ENCODE results near the gene TNRC18.
"Not testable (repeated sequence)": the region's sequence is repeated elsewhere in the genome, so short reads cannot be mapped to it uniquely, and the experiment has no call there.

TNRC18 gene

DNA sequence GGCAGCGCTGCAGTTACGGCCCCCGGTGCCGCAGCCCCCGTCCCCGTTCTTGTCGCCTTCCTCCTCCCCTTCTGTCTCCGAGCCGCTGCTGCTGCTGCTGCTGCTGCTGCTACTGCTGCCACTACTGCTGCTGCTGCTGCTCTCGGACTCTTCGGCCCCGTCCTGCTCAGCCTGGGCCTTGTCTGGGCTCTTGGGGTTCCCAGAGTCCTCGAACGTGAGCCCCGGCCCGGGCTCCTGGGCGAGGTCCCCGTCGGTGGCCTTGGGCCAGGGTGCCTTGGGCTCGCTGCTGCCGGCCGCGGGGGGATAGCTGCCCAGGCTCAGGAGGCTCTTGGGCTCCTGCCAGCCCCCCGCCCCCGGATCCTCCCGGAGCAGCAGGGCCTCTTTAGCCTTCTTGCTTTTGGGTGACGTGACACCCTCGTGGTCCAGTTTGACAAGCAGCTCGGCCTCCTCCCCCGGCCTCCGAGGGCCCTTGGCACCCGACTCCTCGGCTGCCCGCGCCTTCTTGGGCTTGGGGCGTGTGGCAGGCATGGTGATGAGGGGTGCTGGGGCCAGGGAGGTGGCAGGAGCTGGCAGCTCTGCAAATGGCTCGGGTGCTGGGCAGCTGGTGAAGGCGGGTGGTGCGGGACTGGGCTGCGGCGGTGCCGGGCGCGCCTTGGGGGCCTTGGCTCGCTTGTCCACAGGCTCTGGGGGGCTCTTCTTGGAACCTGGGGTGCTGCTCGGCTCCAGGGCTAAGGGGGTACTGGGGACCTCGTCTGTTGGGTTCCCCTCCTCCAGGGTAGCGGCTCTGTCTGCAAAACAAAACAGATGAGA lies 110.4 kb downstream of the TNRC18 start:
- not testable (repeated sequence) for DNase-seq

DNA sequence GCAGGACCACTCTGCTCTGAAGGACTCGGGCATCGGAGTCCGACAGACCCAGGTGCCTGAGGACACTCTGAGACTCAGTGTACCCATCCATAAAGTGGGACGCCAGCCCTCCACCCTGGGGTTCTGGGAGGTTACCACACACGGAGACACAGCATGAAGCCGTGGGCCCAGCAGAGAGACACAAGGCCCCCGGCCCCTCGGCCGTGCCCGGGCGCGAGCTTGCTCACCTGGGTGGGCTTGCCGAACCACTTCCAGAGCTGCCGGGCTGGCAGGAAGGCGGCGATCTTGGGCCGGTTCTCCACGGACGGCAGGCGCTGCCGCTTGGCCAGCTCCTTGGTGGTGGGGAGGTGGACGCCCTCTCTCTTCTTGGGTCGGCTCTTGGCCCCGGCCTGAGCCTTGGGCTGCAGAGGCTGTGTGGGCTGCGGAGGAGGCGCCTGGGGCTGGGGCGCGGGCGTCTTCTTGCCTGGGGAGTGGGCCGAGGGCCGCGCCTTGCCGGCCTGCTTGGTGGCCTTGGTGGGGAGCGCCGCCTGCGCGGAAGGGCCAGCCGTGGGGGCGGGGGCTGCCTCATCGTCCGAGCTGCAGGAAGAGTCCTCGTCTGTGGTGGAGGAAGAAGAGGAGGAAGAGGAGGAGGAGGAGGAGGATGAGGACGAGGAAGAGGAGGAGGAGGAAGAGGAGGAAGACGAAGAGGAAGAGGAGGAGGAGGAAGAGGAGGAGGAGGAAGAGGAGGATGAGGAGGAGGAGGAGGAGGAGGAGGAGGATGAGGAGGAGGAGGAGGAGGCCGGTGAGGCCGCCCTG lies 111.2 kb downstream of the TNRC18 start:
- DNase-seq = not testable (repeated sequence)

GRCh38 chr7:5310822-5311405 lies 112.7 kb downstream of the TNRC18 start:
- DNase-seq = no peak

DNA sequence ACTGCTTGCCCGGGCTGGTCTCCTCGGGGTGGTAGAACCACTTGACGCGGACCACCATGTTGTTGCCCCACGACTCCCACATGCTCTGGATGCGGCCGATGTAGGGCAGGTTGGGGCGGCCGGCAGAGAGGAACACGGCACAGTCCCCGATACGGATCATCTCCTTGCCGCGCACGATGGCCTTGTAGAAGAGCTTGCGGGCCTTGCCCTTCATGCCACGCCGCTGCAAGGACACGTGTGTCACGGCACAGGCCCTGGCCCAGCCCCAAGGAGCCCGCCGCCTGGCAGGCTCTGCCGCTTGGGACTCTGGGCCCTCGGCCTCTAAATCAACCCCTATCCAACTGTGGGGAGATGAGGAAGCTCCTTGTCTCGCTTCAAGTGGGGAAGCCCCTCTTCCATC lies 114.5 kb downstream of the TNRC18 start:
- DNase-seq = no peak

DNA sequence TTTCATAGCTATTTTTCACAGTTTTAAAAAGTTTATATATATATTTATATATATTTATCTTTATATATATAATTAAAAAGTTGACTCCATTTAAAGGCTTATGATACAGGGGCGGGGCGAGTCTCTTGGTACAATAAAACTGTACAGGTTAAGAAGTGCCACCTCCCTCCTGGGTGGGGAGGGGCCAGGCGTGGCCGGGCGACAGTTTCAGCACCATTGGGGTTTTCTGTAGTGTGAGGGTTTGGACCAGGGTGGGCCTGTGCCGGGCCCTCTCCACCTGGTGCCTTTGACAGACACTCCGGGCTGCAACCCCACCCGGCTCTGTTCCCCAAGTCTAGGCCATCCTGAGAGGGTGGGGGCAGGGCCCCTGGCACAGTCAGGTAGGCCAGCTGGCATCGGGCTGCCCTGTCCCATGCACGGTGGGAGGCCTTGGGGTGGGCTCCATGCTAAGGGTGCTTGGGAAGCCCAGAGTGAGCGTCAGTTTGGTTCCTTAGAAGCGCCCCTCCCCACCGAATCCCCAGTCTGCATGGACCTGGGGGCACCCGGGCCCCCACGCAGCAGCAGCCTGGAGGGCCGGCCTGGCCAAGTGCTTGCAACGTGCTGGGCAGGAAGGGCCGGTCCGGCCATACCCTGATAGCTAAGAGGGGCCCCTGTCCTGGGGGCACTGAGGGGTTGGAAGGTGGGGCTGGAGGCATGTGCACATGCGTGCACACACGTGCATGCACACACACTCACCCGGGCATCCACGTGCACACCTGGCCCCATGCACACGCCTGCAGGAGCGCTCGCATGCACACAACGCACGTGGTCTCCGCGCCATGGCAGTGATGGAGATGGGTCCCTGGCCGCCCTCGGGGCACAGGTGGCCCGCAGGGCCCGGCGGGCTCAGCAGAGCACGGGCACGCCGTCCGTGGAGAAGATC lies 116.2 kb downstream of the TNRC18 start:
- DNase-seq = not testable (repeated sequence)

DNA sequence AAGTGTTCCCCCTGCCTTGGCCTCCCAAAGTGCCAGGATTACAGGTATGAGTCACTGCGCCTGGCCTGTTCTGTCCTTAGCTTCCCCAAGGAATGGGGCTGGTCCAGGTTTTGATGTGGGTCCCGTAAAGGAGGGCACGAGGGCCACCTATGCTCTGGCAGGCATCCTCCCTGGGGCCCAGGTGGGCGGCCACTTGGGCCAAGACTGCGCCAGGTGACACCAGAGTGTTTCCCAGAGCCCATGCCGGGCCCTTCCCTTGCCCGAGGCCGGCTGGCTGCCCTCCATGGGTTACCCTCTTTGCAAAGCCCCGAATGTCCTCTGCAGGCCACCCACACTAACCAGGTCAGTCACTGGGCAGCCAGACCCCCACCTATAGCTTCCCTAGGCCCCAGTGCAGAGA lies 118.6 kb downstream of the TNRC18 start:
- DNase-seq = not testable (repeated sequence)

DNA sequence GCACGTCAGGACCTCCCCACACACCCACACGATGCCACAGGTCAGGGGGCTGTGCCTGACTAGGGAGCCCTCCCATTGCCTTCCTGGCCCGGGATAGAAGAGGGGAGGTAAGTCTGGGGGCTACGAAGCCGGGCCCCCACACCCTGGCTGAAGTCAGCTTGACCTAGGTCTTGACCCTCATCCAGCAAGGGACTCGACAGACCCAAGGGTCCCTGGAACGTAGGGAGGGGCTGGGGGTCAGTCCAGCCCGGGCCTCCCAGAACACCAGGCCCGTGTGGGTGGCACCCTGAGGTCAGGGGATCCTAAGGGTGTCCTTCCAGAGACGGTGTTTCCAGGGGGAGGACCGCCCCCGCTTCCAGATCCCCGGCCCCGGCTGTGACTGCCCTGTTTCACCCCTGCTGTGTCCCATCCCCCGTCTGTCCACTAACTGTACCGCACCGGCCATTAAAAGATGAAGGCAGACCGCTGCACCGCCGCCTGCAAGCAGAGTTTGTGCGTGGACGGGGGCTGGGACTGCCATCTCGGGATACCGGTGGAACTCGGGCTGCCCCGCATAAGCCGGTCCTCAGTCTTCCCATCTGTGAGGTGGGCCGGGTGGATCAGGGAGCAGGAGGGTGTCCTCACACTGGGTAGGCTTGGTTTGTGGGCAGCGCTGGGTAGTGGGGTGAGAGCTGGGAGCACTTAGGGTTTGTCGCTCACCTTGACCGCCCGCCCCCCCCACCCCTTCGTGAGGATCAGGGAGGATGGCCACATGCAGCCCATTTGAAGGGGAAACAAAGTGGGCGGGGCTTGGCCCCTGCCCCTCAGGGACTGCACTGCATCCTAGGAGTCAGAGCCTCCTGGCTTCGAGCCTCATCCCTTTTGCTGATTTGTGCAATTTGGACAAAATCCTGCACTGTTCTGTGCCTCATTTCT lies 119.8 kb downstream of the TNRC18 start:
- no peak for DNase-seq

GRCh38 chr7:5303061-5303460 lies 120.6 kb downstream of the TNRC18 start:
- DNase-seq = no peak

DNA sequence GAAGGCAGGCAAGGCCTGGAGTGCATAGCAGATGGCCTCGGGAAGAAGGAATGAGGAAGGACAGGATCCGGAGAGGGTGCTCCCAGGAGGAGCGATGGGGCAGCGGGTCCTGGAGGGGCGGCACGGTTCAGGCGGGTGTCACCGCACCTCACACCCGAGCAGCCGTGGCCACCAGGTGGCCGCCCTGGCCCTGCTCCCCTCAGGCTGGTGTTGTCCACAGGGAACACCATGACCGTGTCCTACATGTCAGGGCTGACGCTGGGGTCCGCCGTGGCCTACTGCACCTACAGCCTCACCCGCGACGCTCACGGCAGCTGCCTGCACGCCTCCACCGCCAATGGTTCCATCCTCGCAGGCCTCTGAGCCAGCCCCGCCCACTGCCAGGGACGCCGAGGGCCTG lies 121.1 kb downstream of the TNRC18 start:
- no peak for DNase-seq

DNA sequence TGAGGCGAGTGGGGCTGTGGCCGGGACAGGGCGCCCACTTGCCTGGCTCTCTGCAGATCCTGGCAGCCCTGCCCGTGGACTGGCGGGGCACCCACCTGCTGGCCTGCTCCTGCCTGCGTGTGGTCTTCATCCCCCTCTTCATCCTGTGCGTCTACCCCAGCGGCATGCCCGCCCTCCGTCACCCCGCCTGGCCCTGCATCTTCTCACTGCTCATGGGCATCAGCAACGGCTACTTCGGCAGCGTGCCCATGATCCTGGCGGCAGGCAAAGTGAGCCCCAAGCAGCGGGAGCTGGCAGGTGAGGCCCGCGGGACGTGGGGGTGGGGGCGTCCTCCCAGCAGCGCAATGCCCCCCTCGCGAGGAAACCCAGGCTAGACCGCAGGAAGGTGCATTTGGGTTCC lies 123.3 kb downstream of the TNRC18 start:
- no peak for DNase-seq

DNA sequence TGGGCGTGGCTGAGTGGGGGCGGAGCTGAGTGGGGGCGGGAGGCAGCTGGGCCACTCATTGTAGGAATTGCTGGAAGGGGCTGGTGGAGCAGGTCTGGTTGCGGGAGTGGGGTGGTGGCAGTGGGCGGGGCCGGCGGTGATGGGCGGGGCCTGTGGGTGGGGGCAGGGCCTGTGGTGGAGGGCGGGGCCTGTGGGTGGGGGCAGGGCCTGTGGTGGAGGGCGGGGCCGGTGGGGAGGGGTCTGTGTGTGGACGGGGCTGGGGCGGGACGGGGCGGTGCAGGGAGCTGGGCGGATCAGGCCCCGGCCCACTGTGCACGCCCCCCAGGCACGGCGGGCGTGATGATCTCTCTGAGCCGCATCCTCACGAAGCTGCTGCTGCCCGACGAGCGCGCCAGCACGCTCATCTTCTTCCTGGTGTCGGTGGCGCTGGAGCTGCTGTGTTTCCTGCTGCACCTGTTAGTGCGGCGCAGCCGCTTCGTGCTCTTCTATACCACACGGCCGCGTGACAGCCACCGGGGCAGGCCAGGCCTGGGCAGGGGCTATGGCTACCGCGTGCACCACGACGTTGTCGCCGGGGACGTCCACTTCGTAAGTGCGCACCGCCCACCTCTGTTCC lies 126.9 kb downstream of the TNRC18 start:
- DNase-seq = peak; percentile 76

DNA sequence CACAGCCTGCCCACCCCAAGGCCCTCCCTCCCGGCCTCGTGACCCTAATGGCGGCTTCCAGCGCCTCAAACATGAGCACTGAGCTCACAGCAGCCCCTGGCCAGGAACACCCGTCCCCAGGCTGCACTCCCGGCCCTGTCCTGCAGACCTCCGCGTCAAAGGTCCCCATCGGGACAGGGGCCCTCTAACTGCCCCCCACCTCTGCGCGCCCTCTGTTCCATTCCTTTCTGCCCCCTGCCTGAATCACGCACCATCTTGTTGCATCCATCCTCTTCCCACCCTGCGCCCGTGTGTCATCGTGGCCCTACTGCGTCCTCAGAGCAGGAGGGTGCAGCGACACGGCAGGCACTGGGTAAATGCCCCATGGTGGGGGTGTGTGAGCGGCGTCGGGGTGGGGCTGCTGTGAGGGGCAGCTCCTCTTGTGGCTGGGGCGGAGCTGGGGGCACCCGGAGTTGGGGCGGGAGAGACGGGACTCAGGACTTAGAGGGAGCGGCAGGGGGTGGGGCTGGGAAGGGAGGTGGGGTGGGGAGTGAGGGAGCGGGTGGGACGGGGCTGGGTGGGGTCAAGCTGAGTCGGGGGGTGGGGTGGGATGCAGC lies 127.5 kb downstream of the TNRC18 start:
- no peak for DNase-seq

DNA sequence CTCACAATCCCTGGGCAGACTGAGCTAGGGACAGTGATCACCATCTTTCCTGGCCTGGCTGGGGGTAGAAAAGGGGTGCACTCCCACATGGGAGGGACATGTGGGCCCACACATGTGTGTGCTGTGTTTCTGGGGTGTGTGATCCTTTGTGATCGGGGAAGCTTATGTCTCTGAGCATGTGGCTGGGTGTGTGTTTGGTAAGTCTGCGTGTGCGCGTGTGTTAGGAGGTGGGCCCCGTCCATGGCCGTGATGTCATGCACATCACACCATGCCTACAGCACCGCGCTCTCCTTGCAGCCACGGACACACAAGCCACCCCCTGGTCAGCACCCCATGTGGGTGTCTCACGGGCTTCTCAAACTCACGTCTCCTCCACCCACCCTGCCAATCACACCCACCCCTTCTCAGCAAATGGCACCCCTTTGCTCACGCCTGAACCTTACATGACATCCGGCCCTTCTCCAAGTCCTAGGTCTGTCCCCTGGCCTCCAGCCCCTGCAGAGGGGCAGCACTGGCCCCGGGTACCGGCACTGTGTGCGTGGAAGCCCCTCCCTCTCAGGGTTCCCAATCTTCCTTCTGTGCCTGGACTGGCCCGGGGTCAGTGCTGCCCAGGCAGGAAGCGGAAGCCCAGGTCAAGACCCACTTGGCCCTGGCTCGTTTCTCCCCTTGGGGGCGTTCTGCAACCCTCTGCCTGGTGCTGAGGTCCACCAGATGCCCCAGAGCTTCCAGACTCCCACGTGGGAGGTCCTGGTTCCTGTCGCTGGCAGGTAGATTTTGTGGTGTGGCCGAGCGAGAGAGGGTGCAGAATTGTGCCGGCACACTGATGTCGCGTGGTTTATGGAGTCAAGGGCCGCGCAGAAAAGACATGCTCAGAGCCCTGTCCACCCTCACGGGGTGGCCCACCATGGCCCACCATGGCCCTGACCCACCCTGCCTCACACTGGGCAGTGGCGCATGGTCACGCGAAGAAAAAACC lies 128.3 kb downstream of the TNRC18 start:
- DNase-seq = no peak

- DNase-seq = no peak
Observed at GRCh38 chr7:5294169-5294987, 129.3 kb downstream of the TNRC18 start.

DNA sequence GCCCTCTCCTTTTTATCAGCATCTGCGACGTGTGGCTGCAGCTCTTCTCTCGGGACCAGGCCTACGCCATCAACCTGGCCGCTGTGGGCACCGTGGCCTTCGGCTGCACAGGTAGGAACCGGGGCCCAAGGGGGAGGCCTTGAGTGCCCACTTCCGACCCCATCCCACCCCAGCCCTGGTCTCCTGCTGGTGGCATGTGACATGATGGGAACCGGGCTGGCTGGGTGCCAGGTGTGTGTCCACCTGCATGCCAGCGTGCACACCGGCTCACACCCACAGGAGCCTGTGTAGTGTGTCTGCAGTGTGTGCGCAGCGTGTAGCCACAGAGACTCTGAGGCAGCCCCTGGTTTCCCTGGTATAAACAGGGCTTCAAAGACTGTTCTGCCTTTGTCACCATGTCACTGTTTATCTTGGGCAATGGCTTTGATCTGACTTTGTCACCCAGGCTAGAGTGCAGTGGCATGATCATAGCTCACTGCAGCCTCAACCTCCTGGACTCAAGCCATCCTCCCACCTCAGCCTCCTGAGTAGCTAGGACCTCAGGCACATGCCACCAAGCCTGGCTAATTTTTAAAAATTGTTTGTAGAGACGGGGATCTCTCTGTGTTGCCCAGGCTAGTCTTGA lies 131.8 kb downstream of the TNRC18 start:
- not testable (repeated sequence) for DNase-seq

- no peak for DNase-seq
Observed at GRCh38 chr7:5291301-5291700, 132.3 kb downstream of the TNRC18 start.

- DNase-seq = no peak
Observed at GRCh38 chr7:5289355-5289754, 134.3 kb downstream of the TNRC18 start.

GRCh38 chr7:5288560-5288959 lies 135.1 kb downstream of the TNRC18 start:
- not testable (repeated sequence) for DNase-seq

Measured in central memory CD4-positive, alpha-beta T cell (primary cell).